Progenitor cell of endocrine pancreas (in vitro differentiated cells): ENCODE measurements around the gene SELL. TPM values are rescaled to one million over a fixed set of nuclear protein-coding genes. Genes with fewer than 3 reads are reported as not detected.
"Not testable (repeated sequence)": the region's sequence is repeated elsewhere in the genome, so short reads cannot be mapped to it uniquely, and the experiment has no call there.

Experiments used
- DNase-seq: peaks from one replicate; pipeline ENCODE4 v3.0.0; 2021; ENCODE audit warnings: low spot score; ENCODE audit not compliant: unreplicated experiment
- H3K27ac Mint-ChIP-seq: 2 replicates; pipeline ENCODE4 v1.8.0; 2021; ENCODE audit warnings: mild to moderate bottlenecking, moderate library complexity, mixed read lengths
- H3K27me3 Mint-ChIP-seq: 2 replicates; pipeline ENCODE4 v1.8.0; 2021; ENCODE audit warnings: mixed read lengths
- H3K36me3 Mint-ChIP-seq: 2 replicates; pipeline ENCODE4 v1.8.0; 2022; ENCODE audit warnings: mixed read lengths; ENCODE audit not compliant: insufficient read depth
- H3K4me1 Mint-ChIP-seq: 2 replicates; pipeline ENCODE4 v1.8.0; 2021; ENCODE audit warnings: low read depth, mixed read lengths
- H3K4me3 Mint-ChIP-seq: 2 replicates; pipeline ENCODE4 v1.8.0; 2021; ENCODE audit warnings: low read depth, mild to moderate bottlenecking, moderate library complexity, mixed read lengths
- H3K9me3 Mint-ChIP-seq: 2 replicates; pipeline ENCODE4 v1.8.0; 2021; ENCODE audit warnings: low read depth, mixed read lengths
- total RNA-seq: library from RNA; stranded (reverse); gene quantifications from 2 replicates; pipeline ENCODE4 v1.2.1, GENCODE V29; 2021
- TF ChIP-seq, protein P1 (sequence below): fragments of 200-600 bp; sonication (generic); IDR thresholded peaks from one replicate; pipeline ENCODE4 v1.5.0; 2021; ENCODE audit warnings: antibody characterized with exemption, mild to moderate bottlenecking; ENCODE audit not compliant: unreplicated experiment

The SELL gene
- total RNA-seq, 1 donor from 2014 or later, result 0.69 TPM

DNA sequence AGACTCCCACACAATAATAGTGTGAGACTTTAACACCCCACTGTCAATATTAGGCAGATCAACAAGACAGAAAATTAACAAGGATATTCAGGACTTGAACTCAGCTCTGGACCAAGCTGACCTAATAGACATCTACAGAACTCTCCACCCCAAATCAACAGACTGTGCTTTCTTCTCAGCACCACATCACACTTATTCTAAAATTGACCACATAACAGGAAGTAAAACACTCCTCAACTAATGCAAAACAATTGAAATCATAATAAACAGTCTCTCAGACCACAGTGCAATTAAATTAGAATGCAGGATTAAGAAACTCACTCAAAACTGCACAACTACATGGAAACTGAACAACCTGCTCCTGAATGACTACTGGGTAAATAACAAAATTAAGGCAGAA, 52.6 kb downstream of the SELL start:
- not testable (repeated sequence) for H3K27me3 Mint-ChIP-seq, H3K36me3 Mint-ChIP-seq, H3K27ac Mint-ChIP-seq, H3K4me3 Mint-ChIP-seq, DNase-seq
- Mint-ChIP-seq H3K9me3 (peaks cover 13% of the 10 kb centered on the region), H3K4me1 (peaks cover 14% of the 10 kb centered on the region)

DNA sequence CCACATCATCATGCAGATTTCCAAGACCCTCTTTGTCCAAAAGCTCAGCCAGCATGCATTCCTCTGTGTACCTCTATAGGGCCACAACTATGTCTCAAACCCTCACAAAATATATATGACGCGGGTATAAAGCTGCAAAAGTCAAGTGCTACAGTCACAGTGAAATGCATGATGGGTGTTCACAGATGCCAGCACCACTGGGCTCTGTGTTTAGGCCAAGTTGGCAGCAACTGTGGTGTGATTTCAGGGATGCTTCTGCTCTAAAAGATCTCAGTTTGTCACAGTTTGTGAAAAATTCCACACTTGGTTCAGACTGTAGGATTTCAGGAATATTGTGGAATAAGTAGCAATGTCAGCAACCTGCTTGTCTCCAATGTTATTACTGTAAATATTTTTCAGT, 57.5 kb downstream of the SELL start:
- no peak for DNase-seq
- H3K36me3 Mint-ChIP-seq, result no peaks in the 10 kb centered on the region
- H3K4me1 Mint-ChIP-seq, result peaks cover 11% of the 10 kb centered on the region
- no peaks in the 10 kb centered on the region for H3K27me3 Mint-ChIP-seq
- H3K4me3 Mint-ChIP-seq, result no peak overlapping the region
- no peak overlapping the region for H3K27ac Mint-ChIP-seq
- peaks cover 9% of the 10 kb centered on the region for H3K9me3 Mint-ChIP-seq
- TF ChIP-seq, protein P1, sequence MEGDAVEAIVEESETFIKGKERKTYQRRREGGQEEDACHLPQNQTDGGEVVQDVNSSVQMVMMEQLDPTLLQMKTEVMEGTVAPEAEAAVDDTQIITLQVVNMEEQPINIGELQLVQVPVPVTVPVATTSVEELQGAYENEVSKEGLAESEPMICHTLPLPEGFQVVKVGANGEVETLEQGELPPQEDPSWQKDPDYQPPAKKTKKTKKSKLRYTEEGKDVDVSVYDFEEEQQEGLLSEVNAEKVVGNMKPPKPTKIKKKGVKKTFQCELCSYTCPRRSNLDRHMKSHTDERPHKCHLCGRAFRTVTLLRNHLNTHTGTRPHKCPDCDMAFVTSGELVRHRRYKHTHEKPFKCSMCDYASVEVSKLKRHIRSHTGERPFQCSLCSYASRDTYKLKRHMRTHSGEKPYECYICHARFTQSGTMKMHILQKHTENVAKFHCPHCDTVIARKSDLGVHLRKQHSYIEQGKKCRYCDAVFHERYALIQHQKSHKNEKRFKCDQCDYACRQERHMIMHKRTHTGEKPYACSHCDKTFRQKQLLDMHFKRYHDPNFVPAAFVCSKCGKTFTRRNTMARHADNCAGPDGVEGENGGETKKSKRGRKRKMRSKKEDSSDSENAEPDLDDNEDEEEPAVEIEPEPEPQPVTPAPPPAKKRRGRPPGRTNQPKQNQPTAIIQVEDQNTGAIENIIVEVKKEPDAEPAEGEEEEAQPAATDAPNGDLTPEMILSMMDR, result no peak

DNA sequence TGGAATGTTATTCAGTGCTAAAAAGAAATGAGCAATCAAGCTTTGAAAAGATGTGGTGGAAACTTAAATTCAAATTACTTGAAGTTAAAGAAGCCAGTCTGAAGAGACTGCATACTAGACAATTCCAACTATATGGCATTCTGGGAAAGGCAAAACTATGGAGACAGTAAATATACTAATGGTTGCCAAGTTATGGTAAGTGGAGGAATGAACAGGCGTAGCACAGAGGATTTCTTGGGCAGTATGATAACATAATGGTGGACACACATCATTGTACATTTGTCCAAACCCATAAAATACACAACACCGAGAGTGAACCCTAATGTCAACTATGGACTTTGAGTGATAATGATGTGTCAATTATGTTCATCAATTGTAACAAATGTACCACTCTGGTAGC, 60.4 kb downstream of the SELL start:
- no peaks in the 10 kb centered on the region for H3K36me3 Mint-ChIP-seq
- TF ChIP-seq, protein P1, result no peak
- H3K27me3 Mint-ChIP-seq, result no peaks in the 10 kb centered on the region
- no peak overlapping the region for H3K4me3 Mint-ChIP-seq
- H3K9me3 Mint-ChIP-seq, result no peaks in the 10 kb centered on the region
- DNase-seq, result no peak
- H3K4me1 Mint-ChIP-seq, result no peaks in the 10 kb centered on the region
- H3K27ac Mint-ChIP-seq, result no peak overlapping the region

DNA sequence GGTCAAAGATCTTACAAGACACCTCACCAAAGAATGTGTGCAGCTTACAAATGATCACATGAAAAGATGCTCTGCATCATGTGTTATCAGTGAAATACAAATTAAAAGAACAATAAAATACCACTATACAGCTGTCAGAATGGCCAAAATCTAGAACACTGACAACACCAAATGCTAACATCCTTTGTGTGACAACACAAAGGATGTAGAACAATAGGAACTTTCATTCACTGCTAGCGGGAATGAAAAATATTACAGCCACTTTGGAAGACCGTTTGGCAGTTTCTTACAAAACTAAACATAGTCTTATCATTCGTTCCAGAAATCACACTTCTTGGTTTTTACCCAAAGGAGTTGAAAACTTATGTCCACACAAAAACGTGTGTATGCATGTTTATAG, 60.9 kb downstream of the SELL start:
- Mint-ChIP-seq H3K27me3 (no peaks in the 10 kb centered on the region), H3K27ac (no peak overlapping the region), H3K36me3 (no peaks in the 10 kb centered on the region), H3K4me1 (no peaks in the 10 kb centered on the region), H3K9me3 (no peaks in the 10 kb centered on the region), H3K4me3 (no peak overlapping the region)
- DNase-seq, result no peak
- TF ChIP-seq, protein P1, result no peak

DNA sequence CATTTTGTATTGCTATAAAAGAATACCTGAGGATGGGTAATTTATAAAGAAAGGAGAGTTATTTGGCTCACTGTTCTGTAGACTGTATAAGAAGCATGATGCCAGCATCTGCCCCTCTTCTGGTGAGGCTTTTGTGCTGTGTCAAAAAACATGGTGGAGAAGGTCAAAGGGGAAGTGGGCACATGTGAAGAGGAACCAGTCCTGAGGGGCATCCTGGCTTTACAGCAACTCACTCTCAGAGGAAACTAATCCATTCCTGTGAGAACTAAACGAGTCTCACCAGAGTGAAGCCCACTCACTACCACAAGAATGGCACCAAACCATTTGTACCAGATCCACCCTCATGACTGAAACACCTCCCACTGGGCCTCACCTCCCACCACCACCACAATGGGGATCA, 62.7 kb downstream of the SELL start:
- H3K4me1 Mint-ChIP-seq, result peaks cover 2% of the 10 kb centered on the region
- no peaks in the 10 kb centered on the region for H3K36me3 Mint-ChIP-seq
- no peaks in the 10 kb centered on the region for H3K9me3 Mint-ChIP-seq
- no peak overlapping the region for H3K27ac Mint-ChIP-seq
- TF ChIP-seq, protein P1, result no peak
- H3K4me3 Mint-ChIP-seq, result no peak overlapping the region
- no peak for DNase-seq
- H3K27me3 Mint-ChIP-seq, result no peaks in the 10 kb centered on the region

DNA sequence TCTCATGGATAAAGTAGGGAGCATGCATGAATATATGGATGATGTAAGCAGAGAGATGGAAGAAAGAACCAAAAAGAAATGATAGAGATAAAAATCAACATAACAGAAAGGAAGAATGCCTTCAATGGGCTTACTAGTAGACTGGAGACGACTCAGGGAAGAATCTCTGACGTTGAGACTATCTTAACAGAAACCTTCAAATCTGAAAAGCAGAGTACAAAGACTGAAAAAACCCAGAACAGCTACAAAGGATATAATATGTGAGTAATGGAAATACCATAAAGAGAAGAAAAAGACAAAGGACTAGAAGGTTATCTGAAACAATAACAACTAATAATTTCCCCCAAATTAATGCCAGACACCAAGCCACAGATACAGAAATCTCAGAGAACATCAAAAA, 63.2 kb downstream of the SELL start:
- Mint-ChIP-seq H3K27ac (no peak overlapping the region), H3K36me3 (no peaks in the 10 kb centered on the region), H3K27me3 (no peaks in the 10 kb centered on the region), H3K9me3 (no peaks in the 10 kb centered on the region), H3K4me1 (peaks cover 2% of the 10 kb centered on the region), H3K4me3 (no peak overlapping the region)
- TF ChIP-seq, protein P1, result no peak
- DNase-seq, result no peak
